GM13976 (cell line): ENCODE data around the gene G3BP1.
"Not testable (repeated sequence)": the region's sequence is repeated elsewhere in the genome, so short reads cannot be mapped to it uniquely, and the experiment has no call there.

Source experiments
- DNase-seq: peaks from one replicate; pipeline ENCODE4 v3.0.0; 2012; ENCODE audit warnings: low spot score
- CTCF ChIP-seq: IDR thresholded peaks from 2 replicates; pipeline ENCODE4 v1.5.1; 2012; ENCODE audit warnings: borderline replicate concordance, mild to moderate bottlenecking; ENCODE audit not compliant: insufficient read depth; ENCODE audit errors: extremely low read depth, missing control alignments, control extremely low read depth
- in situ Hi-C: fragments of 300-500 bp; cut with MboI; formaldehyde crosslinking; loops from one replicate; pipeline ENCODE4 v1.12.0; 2022; ENCODE audit warnings: low sequenced_read_pairs, mixed read lengths, inconsistent platforms; ENCODE audit not compliant: unreplicated experiment

Gene G3BP1

GRCh38 chr5:151775025-151775606 is 3.4 kb downstream of the G3BP1 start:
- in situ Hi-C loops, result no loop called here
- DNase-seq, result no peak
- TF ChIP-seq CTCF, result no peak

GRCh38 chr5:151779531-151780125 is 7.9 kb downstream of the G3BP1 start:
- DNase-seq, result no peak
- no peak for TF ChIP-seq CTCF
- in situ Hi-C loops, result no loop called here

- DNase-seq, result no peak
- in situ Hi-C loops, result no loop called here
- no peak for TF ChIP-seq CTCF
These were observed 8.6 kb downstream of the G3BP1 start for GRCh38 chr5:151780348-151780747.

- in situ Hi-C loops, result no loop called here
- no peak for DNase-seq
- TF ChIP-seq CTCF, result no peak
These were observed 9.4 kb downstream of the G3BP1 start for GRCh38 chr5:151781201-151781600.

GRCh38 chr5:151783664-151784063 is 11.9 kb downstream of the G3BP1 start:
- in situ Hi-C loops, DNase-seq: not testable (repeated sequence)

- DNase-seq, result no peak
- no peak for TF ChIP-seq CTCF
- in situ Hi-C loops, result no loop called here
These were observed 12.4 kb downstream of the G3BP1 start for GRCh38 chr5:151784141-151784540.

GRCh38 chr5:151786468-151786867 is 14.7 kb downstream of the G3BP1 start:
- in situ Hi-C loops, result no loop called here
- no peak for TF ChIP-seq CTCF
- no peak for DNase-seq
